ENCODE results near the gene RPS16. TPM values are rescaled to one million over a fixed set of nuclear protein-coding genes. Genes with fewer than 3 reads are reported as not detected.

RPS16 gene
- total RNA-seq, 4 donors from 2014 or later, result 1,048 to 1,762 (median 1,462) TPM

- peaks cover 0 to 70% (median 37%) of the 10 kb centered on the region in 4 donors for H3K4me1 ChIP-seq
- H3K9me3 ChIP-seq, result no peaks in the 10 kb centered on the region
- TF ChIP-seq CTCF (IDR thresholded peaks at IDR 0.05) (no peak), POLR2A (IDR thresholded peaks at IDR 0.05) (peak in 1 of 2 donors; percentile 20), EP300 (IDR thresholded peaks at IDR 0.05) (peak; percentile 75 to 78)
- H3K27ac ChIP-seq, result peak overlapping the region; percentile 78 to 100 (median 96)
- H3K36me3 ChIP-seq, result peaks cover 0 to 53% (median 0%) of the 10 kb centered on the region in 3 donors
- H3K27me3 ChIP-seq, result no peaks in the 10 kb centered on the region
- peak; percentile 57 to 72 for DNase-seq (ENCODE audit: low spot score in 2 of 2)
- H3K4me3 ChIP-seq, result peak overlapping the region in 1 of 4 donors; percentile 21
- 73 to 80% methylated on average over 8 to 11 of the region's 11 CpGs for WGBS, 2 donors
Observed at GRCh38 chr19:39398297-39398864, 37.4 kb downstream of the RPS16 start.

GRCh38 chr19:39397360-39398296 lies 38.1 kb downstream of the RPS16 start:
- 7 to 23% methylated on average over 7 to 14 of the region's 17 CpGs for WGBS, 2 donors

GRCh38 chr19:39390751-39391437 lies 44.9 kb downstream of the RPS16 start, which contains the start of the genes MED29 and PAF1:
TSS of gene MED29 (plus strand) at chr19:39391378. CDS start at chr19:39391423, 45 bp downstream.
TSS of gene PAF1 (minus strand) at chr19:39391106. CDS start at chr19:39390864, 242 bp downstream.
- WGBS, 2 donors, result 0% methylated on average over 45 of the region's 60 CpGs
- DNase-seq (ENCODE audit: low spot score in 2 of 2), result peak; percentile 93 to 99

More at GRCh38 chr19:39397360-39398296, 38.1 kb downstream of the RPS16 start:
- Histone ChIP-seq H3K4me3 (peak overlapping the region in 1 of 4 donors; percentile 21), H3K27me3 (no peaks in the 10 kb centered on the region), H3K27ac (peak overlapping the region; percentile 78 to 100 (median 96)), H3K9me3 (no peaks in the 10 kb centered on the region), H3K4me1 (peaks cover 0 to 68% (median 34%) of the 10 kb centered on the region in 4 donors), H3K36me3 (peaks cover 0 to 57% (median 0%) of the 10 kb centered on the region in 3 donors)
- DNase-seq (ENCODE audit: low spot score in 2 of 2), result peak; percentile 88 to 95
- TF ChIP-seq CTCF (IDR thresholded peaks at IDR 0.05) (peak; percentile 91 to 99 (median 97)), POLR2A (IDR thresholded peaks at IDR 0.05) (no peak), EP300 (IDR thresholded peaks at IDR 0.05) (peak in 1 of 2 donors; percentile 77)

GRCh38 chr19:39390451-39390750 lies 45.3 kb downstream of the RPS16 start:
- peak overlapping the region; percentile 92 to 100 (median 98) for H3K4me3 ChIP-seq
- DNase-seq (ENCODE audit: low spot score in 2 of 2), result no peak
- TF ChIP-seq CTCF (IDR thresholded peaks at IDR 0.05) (no peak), EP300 (IDR thresholded peaks at IDR 0.05) (no peak), POLR2A (IDR thresholded peaks at IDR 0.05) (no peak)
- H3K27me3 ChIP-seq, result no peaks in the 10 kb centered on the region
- H3K4me1 ChIP-seq, result peaks cover 0 to 42% (median 20%) of the 10 kb centered on the region in 4 donors
- peaks cover 0 to 68% (median 24%) of the 10 kb centered on the region in 3 donors for H3K36me3 ChIP-seq
- H3K9me3 ChIP-seq, result no peaks in the 10 kb centered on the region
- peak overlapping the region; percentile 99 to 100 (median 100) for H3K27ac ChIP-seq
- WGBS, 2 donors, result 0 to 1% methylated on average over 5 to 10 of the region's 10 CpGs

More at GRCh38 chr19:39390751-39391437, 44.9 kb downstream of the RPS16 start, which contains the start of the genes MED29 and PAF1:
- H3K27ac ChIP-seq, result peak within 1 kb of the TSS; percentile 99 to 100 (median 100)
- no peaks in the 10 kb centered on the region for H3K27me3 ChIP-seq
- TF ChIP-seq CTCF (IDR thresholded peaks at IDR 0.05), result peak in 2 of 5 experiments; percentile 48 to 62
- peak; percentile 80 to 92 for TF ChIP-seq POLR2A (IDR thresholded peaks at IDR 0.05)
- peak; percentile 70 to 98 for TF ChIP-seq EP300 (IDR thresholded peaks at IDR 0.05)
- peaks cover 0 to 42% (median 20%) of the 10 kb centered on the region in 4 donors for H3K4me1 ChIP-seq
- peaks cover 0 to 68% (median 21%) of the 10 kb centered on the region in 3 donors for H3K36me3 ChIP-seq
- no peaks in the 10 kb centered on the region for H3K9me3 ChIP-seq
- H3K4me3 ChIP-seq, result peak within 1 kb of the TSS; percentile 92 to 100 (median 98)
